ENCODE data around the gene DBNL.

DBNL gene

GRCh38 chr7:44048031-44048795, 3.7 kb downstream of the DBNL start:
- TF ChIP-seq CTCF (IDR thresholded peaks at IDR 0.05; ENCODE audit: borderline replicate concordance, insufficient read depth, low read depth, low read length) = no peak
- H3K4me3 ChIP-seq (ENCODE audit: low read depth, low read length) = no peak overlapping the region

GRCh38 chr7:44050121-44050914, 5.8 kb downstream of the DBNL start:
- no peak for TF ChIP-seq CTCF (IDR thresholded peaks at IDR 0.05; ENCODE audit: borderline replicate concordance, insufficient read depth, low read depth, low read length)
- no peak overlapping the region for H3K4me3 ChIP-seq (ENCODE audit: low read depth, low read length)

- no peak for TF ChIP-seq CTCF (IDR thresholded peaks at IDR 0.05; ENCODE audit: borderline replicate concordance, insufficient read depth, low read depth, low read length)
- H3K4me3 ChIP-seq (ENCODE audit: low read depth, low read length) = no peak overlapping the region
Measured at GRCh38 chr7:44050915-44051560, 6.5 kb downstream of the DBNL start.

- H3K4me3 ChIP-seq (ENCODE audit: low read depth, low read length) = no peak overlapping the region
- no peak for TF ChIP-seq CTCF (IDR thresholded peaks at IDR 0.05; ENCODE audit: borderline replicate concordance, insufficient read depth, low read depth, low read length)
Measured at GRCh38 chr7:44051611-44052220, 7.2 kb downstream of the DBNL start.

- TF ChIP-seq CTCF (IDR thresholded peaks at IDR 0.05; ENCODE audit: borderline replicate concordance, insufficient read depth, low read depth, low read length) = 0 out of 2 replicates have a peak, but pooled peaks have one; percentile 4
- no peak overlapping the region for H3K4me3 ChIP-seq (ENCODE audit: low read depth, low read length)
Measured at GRCh38 chr7:44052771-44053365, 8.4 kb downstream of the DBNL start.

GRCh38 chr7:44056681-44057080, 12.2 kb downstream of the DBNL start:
- H3K4me3 ChIP-seq (ENCODE audit: low read depth, low read length) = no peak overlapping the region
- no peak for TF ChIP-seq CTCF (IDR thresholded peaks at IDR 0.05; ENCODE audit: borderline replicate concordance, insufficient read depth, low read depth, low read length)

Measured in GM12875 (cell line).